LHCN-M2 (cell line): ENCODE data around the gene KCNK5. TPM values are rescaled to one million over a fixed set of nuclear protein-coding genes. Genes with fewer than 3 reads are reported as not detected.

Source experiments
- DNase-seq: peaks from one replicate; pipeline ENCODE4 v3.0.0-alpha.2; 2012; ENCODE audit warnings: low read depth
- total RNA-seq: library from RNA; depleted of rRNA; stranded (reverse); fragments of >200 nt; gene quantifications from 2 replicates; pipeline ENCODE4 v1.2.3, GENCODE V29; 2014

Gene KCNK5
- total RNA-seq, 1 experiment from 2014 or later = not detected

DNA sequence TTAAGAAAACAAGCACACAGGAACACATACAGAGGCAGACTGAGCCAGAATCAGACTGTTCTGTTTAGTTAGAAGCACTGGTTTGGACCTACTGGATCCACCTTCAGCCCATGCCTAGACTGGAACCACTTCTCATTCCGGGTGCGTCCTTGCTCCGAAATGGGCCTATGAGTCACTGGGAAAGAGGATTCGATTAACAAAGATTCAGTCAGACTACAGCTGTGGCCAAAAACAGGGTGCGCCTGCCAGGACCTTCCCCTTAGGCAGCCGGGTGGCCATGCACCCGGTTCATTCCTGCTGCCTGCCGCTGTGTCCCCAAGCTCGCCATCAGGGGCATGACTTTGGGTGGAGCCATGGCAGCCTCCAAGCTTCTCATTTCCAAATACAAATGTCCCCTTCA is 14.5 kb upstream of the KCNK5 start:
- DNase-seq = no peak

DNA sequence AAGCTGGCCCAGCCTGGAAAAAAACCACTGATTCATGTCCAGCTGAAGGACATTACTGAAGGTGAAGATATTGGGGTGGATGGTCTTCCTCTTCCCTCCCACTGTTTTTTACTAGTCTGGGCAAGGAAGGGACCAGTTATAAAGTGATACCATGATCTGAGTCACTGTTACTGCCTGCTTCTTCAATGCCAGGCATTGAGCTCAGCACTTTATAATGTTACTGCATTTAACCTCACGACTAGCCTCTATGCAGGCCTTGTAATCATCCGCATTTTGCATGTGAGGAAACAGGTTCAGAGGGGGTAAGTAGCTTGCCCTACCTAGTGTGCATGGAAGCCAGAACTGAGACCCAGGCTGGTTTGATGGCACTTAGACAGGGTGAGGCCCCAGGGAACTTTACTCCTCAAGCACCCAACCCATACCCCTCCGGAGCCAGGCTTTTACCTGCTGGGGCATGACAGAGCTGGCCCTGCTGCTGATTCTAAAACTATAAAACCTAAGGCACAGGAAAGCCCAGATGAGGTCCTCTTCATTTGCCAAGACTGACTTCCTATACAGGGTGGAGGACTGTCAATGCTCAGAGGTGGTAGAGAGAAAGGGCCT is 11.0 kb upstream of the KCNK5 start:
- DNase-seq = no peak

DNA sequence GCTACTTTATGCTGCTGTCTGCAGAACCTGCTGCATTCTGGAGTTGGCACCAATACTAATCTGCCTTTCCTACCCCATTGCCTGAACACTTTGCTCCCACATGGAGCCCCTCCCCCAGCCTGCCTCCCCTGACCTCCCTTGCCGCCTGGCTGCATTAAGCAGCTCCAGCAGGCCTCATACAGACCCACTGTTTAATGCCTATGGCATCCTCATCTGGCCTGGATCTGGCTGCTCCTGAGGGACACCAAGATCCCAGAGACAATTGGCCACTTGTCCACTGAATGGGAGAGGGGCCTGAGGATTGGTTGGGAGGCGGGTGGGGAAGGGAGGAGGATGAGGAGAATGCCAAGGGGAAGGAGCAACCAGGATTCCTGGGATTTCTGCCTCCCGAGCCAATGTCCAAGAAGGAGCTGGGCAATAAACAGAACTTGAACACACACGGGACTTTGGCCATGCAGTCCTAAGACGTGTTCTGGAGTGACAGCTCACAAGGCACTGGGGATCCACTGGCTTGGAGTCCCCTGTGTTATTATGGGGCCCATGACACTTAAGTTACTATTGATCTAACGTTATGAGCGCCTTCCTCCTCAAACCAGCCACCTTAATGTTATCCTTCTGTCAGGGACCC is 10.4 kb upstream of the KCNK5 start:
- DNase-seq = no peak

DNA sequence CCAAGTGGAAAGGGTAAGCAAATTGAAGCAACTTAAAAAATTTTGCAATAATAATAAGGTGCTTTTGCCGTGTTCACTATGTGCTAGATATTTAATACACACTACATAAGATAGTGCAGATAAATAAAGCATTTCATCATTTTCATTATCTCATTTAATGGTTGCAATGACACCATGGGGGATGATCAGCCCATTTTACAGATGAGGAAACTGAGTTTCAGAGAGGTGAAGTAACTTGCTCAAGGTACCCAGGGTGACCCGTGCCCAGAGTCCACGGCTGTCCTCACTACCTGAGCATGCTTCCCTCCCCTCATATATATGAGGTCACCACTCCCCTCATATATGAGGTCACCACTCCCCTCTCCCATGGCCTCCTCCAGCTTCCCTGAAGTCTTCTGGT is 7.5 kb upstream of the KCNK5 start:
- no peak for DNase-seq

DNA sequence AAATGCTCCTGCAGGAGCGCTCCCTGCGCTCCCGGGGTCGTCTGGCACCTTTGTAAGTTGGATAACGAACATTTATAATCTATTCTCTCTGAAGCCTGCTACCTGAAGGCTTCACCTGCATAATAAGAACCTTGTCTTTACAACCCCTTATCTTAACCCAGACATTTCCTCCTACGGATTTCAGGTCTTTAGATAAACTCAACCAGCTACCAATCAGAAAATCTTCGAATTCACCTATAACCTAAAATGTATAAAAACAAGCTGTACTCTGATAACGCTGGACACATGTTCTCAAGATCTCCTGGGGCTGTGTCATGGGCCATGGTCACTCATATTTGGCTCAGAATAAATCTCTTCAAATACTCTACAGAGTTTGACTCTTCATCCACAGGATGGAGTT is 4.1 kb upstream of the KCNK5 start:
- no peak for DNase-seq

DNA sequence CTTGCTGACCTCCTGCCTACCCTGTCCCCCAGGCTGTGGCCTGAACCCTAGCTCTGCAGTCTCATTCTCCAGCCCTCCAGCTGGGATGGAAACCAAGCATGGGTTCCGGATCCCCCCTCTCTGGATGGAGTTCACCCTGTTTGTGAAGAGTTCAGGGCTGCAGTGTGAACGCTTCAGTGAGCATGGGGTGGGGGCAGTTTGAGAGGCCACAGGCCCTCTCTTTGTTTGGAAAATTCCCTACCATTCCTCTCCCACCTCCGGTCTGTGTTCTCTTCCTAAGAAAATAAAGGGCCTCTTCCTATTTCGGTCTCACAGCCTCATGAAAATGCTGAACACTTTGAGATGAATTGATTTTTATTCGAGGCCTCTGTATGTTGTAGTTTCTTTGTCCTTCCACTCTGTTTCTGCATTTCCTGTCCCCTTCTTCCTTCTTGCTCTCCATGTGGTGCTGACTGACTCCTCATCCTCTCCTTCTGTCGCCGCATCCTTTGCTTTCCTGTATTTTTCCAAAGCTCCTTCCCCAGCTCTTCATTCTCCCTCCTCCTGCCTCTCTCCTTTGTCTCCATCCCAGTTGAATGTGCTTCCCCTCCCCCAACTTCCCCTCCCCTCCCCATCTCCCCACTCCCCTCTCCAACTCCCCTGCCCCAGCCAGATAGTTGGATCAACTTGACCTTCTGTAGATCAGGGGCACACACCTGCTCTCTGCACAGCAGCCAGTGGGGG is 2.4 kb upstream of the KCNK5 start:
- no peak for DNase-seq

DNA sequence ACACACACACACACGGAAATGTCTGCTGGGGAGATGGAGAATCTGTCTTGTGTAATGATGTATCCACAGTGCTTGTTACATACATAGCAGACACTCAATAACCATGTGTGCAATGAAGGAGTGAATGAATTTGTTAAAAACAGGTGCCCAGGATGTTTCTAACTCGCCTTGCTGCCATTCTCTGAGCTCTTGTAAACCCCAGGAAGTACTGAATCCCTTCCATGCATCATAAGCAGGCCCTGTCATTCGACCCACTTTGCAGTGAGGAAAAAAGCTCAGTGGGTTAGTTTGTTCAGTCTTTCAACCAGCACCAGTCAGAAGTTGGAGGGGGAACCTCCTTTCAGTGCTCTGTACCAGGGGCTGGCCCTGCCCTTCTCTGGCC is 1.4 kb upstream of the KCNK5 start:
- no peak for DNase-seq

DNA sequence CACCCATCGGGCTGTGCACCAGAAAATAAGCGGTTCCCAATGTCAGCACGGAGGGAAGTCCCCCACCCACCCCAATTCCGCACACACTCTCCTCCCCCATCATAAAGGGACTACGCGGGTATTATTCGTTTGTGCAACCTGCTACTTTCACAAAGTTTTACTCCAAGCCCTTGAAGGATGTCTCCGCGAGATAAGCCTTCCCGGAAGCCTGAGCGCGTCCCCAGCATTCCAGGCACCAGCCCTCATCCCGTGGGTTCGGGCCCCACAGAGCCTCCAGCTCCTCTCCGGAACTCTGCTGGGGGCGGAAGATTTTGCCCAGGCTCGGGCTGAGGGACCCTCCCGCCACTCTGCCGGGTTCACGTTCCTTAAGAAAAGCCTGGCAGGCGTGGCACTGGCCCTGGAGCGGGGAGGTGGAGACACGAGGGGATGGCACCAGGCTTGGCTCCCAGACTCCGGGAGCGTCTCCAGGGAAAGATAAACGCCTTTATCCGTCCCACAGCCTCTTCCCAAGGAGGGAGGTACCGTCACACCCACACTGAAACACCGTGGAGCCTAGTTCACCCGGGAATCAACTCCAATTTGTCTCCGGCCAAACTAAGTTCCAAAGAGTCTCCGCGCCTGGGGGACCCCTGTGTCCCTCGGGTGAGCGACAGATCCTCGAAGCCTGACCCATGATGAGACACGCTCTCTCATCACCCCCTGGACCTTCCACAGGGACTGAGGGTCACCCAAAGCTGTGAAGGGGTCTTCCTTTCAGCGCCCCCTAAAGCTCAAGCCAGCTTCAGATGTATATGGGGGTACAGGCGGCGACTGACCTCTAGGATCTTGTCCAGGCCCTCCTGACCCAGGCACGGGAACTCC is 934 bp downstream of the KCNK5 start:
- DNase-seq = no peak

DNA sequence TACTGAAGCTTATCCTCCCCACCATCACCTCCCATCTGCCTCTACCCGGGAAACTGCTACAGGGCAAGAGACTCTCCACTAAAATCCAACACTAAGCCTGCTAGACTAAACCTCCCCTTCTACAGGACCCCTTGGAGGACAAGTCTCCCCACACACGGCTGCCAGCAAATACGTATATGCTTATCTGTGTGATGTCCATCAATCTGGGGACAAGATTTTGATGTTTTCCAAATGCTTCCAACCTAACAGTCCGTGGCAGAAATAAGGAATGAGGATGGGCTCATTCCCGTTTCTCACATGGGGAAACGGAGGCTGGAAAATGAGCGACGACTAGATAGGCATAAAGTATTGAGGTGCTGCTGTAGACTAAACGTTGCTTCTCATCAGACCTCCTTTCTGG is 1.8 kb downstream of the KCNK5 start:
- no peak for DNase-seq

DNA sequence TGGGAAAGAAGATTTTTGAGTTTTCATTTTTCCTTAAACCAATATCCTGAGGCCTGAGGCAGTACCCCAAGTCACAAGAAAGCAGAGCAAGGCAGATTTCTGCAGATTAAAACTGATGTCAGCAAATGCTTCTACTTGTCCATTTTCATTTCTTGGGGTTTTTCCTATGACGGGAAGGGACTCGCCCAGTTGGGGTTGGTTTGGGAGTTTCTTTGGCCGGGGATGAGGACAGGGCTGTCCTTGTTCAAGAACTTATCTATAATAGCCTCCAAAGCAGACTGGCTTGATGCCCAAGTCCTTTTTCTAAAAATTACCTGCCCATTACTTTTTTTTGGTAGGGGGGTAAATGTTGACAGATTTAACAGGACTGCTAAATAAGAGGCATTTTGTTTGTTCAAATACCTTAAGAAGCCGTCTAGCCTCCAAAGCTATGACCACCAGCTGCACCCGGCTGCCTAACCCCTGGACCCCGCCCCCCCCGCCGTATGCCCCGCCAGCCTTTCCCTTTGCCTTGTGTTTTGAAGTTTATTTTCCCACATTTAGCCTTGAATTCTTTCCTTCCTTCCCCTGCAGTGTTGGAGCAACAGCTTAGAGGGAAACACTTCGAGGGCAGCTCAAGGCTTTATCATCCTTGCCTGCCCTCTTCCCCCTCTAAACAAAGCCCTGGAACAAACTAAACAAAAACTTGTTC is 2.5 kb downstream of the KCNK5 start:
- DNase-seq = no peak

DNA sequence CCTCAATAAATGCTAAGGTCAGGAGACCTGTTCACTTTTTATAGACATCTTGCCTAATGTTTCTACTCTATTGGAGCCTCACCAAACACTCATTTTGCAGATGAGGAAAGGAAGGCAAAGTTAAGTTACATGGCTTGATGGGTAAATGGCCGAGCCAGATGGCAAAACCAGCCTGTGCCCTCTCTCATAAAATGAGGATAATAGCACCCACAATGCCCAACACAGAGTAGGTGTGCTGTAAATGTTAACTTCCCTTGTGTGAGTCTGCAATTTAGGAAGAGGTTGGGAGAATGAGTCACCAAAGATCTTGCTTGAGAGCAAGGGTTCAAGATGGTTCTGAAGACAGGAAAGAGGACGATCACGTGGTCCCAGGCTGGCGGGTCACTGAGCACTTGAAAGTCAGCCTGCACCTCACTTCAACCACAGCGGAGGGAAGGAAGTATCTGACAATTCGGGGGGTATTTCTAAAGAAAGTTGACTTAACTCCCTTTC is 3.3 kb downstream of the KCNK5 start:
- DNase-seq = no peak

DNA sequence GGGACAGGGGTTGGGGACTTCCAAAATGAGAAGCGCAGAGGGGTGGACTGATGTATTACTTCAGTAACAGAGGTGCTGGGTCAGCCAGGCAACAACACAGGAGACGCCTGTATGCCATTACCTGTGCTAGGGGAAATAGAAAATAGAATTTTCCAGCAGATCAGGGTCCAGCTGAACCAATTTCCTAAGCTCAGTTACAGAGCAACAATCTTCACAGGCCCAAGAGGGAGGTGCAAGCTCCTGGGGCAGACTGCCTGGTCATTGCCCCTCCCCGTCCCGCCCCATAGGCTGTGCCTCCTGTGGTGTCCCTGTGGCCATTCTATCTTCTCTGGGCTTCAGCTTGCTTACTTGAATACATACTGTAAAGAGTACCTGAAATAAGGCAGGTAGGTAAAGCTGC is 3.7 kb downstream of the KCNK5 start:
- no peak for DNase-seq

DNA sequence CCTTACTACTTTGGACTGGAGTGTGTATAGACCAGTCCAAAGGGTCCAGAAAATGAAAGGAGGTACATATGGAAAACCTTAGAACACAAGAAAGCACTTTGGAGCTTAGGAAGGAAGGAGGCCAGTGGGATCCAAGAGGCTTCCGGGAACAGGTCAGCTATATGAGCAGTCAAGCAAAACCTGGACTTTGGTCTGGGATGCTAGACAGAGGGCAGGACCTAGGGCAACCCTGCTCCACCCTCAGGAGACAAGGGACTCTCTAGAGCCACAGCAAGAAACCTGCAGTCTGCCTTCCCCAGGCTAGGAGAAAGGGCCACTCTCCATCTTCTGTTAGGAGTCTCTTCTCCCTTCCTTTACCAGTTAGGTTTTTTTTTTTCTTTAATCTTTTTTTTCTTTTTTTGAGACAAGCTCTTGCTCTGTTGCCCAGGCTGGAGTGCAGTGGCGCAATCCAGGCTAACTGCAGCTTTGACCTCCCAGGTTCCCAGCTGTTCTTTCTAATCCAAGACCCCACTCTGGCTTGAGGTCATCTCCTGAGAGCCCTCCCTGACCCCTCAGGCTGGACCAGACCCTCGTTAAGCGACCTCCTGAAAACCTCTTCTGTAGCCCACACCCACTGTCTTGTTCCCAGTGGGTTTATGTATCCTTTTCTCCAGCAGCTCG is 4.6 kb downstream of the KCNK5 start:
- no peak for DNase-seq

DNA sequence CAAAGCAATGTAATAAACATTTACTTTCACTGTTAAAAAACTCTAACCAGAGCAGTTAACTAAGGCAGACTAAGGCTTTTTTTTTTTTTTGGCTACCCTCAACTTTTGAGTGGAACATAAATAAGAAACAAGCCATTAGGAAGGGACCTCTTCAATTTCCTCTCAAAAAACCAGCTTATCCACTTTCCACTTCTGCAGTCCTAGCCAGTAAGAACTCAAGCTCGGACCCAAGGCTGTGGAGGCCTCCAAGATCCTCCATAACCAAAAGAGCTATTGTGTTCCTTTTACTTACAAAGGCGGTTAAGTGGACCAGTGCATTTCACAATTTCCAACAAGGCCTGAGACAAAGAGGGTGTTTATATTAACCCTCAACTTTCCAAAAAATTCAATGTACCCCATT is 5.3 kb downstream of the KCNK5 start:
- DNase-seq = no peak

DNA sequence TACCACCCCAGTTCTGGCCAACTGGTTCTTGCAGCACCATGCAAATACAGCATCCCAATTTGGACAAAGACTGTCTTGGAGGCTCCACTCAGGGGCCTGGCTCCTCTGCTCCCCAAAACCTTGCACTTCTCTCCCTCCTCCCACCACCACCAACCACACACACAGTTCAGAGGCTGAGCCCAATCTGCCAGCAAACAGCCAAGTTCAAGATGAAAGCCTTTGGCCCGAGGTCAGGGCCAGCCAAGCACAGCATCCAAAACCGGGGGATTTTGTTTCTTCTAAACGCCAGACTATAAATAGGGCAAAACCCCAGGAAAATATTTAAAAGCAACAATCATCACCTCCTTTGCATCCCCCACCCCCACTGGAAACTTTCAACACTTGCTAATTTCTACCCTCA is 5.7 kb downstream of the KCNK5 start:
- DNase-seq = no peak

DNA sequence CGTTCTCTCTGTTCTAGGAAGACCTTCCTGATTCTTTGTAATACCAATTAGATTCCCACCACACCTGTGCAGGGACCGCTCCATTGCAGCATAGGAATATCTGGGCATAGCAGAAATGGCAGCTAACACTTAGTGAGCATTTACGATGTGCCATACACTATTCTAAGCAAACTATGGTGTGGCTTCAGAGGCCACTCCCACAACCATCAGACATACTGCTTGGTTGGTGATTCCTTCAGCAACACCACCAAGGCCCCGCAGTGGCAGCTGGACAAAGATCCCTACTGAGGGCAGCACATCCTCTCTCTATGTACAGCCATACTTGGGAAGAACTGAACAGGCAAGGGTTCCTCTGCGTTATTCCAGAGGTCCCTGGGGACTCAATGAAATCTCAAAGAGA is 6.2 kb downstream of the KCNK5 start:
- no peak for DNase-seq

DNA sequence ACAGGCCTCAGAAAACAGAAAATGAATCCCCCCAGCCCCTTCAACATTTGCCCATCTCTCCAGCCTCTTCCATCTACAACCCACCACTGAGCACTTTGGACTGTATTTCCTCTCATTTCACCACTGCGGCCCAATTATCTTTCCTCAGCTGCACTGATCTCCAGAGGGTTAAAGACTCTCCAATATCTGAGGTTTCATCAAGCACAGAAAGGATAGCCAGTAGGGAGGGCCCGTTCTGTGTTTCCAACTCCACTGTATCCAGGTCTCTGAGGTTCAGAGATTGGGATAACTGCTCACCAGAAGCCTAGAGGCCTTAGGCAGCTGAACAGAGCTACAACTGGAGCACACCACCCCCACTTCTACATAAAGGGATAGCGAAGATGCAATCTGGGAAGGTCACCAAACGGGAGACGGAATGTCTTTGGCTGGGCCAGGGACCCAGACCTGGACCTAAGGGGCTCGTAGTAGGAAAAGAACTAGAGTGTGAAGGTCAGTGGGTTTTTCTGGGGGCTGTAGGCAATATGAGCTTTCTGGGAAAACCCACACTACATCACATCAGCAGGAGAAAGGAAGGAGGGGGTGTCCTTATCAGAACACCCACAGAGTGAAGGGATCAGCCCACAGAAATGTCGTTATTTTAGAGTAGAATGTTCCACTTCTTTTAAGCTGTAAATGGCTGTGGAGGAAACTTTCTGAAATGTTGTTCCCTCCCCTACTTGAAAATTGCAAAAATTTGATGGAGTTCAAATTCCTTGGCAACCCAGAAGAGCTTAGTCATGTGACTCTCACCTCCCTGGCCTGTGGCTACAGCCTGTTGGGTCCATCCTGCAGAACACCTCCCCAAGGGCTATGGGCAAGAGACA is 7.3 kb downstream of the KCNK5 start:
- no peak for DNase-seq

DNA sequence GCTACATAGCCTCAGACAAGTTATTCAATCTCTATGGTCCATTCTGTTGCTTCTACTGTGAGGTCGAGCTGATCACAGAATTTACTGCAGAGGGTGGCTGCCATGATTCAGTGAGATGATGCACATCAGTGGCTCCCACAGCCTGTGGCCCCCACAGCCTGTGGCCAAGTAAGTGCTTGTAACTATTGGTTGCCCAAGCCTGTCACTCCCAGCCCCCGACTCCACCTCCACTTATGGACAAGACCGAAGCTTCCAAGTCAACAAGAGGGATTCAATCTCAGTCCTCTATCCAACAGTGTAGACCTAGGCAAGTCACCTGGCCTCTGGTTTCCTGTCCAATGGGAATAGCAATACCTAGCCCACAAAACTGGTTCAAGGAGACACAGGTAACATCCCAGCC is 8.2 kb downstream of the KCNK5 start:
- DNase-seq = no peak

DNA sequence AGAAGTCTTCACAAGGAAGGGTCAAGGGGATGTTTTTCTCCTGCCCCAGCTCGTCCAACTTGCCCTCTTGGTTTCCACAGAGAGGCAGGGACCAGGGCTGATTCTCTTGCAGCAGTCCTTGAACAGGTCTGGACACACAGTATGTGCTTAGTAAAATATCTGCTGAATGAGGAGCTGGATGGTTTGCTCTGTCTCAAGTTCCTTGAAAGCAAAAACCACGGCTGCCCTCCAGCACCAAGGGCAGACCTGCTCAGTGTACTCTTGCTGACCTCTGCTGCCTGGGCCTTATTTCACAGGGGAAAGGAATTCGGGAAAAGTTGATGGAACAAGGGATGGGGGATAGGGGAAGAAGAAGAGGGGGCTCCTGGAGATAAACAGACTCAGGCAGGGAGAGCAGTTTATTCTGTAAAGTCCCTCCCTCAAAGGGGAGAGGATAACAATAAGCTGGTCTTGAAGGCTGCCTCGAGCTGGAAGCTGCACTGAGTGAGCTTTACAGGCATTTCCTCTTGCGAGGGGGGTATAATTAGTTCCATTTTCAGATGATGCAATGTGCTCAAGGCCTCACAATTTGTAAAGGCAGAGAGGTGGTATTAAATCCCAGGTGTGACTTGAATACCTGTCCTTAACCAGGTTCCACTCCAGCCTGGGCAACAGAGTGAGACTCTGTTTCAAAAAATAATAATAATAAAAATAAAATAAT is 10.3 kb downstream of the KCNK5 start:
- no peak for DNase-seq
